ENCODE results near the gene DCTN3. TPM values are rescaled to one million over a fixed set of nuclear protein-coding genes. Genes with fewer than 3 reads are reported as not detected.
A peak's percentile ranks its signal among the peaks of the same experiment; 100 is the strongest.

DCTN3 gene
- total RNA-seq (79.8 and 82.7 TPM in 2 replicates), polyA plus RNA-seq (172 and 180 TPM in 2 replicates)

- H3K9me3 ChIP-seq (ENCODE audit: low read depth) = no peaks in the 10 kb centered on the region
- DNase-seq (ENCODE audit: low read depth in 1 of 2, low spot score in 1 of 2) = peak; percentile 97
- H3K4me1 ChIP-seq (ENCODE audit: low read depth) = peaks cover 3% of the 10 kb centered on the region
- peaks cover 12% of the 10 kb centered on the region for H3K36me3 ChIP-seq
- no peak within 1 kb of the TSS for H3K27ac ChIP-seq
- H3K27me3 ChIP-seq = peaks cover 22% of the 10 kb centered on the region
- TF ChIP-seq, protein P1, sequence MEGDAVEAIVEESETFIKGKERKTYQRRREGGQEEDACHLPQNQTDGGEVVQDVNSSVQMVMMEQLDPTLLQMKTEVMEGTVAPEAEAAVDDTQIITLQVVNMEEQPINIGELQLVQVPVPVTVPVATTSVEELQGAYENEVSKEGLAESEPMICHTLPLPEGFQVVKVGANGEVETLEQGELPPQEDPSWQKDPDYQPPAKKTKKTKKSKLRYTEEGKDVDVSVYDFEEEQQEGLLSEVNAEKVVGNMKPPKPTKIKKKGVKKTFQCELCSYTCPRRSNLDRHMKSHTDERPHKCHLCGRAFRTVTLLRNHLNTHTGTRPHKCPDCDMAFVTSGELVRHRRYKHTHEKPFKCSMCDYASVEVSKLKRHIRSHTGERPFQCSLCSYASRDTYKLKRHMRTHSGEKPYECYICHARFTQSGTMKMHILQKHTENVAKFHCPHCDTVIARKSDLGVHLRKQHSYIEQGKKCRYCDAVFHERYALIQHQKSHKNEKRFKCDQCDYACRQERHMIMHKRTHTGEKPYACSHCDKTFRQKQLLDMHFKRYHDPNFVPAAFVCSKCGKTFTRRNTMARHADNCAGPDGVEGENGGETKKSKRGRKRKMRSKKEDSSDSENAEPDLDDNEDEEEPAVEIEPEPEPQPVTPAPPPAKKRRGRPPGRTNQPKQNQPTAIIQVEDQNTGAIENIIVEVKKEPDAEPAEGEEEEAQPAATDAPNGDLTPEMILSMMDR (IDR thresholded peaks at IDR 0.05; ENCODE audit: low read depth, low read length) = no peak
- peak within 1 kb of the TSS; percentile 85 for H3K4me3 ChIP-seq
These were observed at the start of gene DCTN3 for GRCh38 chr9:34620061-34620994. DCTN3 (minus strand) TSS chr9:34620495; CDS start chr9:34620464, 31 bp downstream.

GRCh38 chr9:34665381-34666250 lies 45.3 kb upstream of the DCTN3 start:
- no peaks in the 10 kb centered on the region for H3K36me3 ChIP-seq
- peak overlapping the region; percentile 77 for H3K4me3 ChIP-seq
- H3K4me1 ChIP-seq (ENCODE audit: low read depth) = peaks cover 4% of the 10 kb centered on the region
- TF ChIP-seq, protein P1 (IDR thresholded peaks at IDR 0.05; ENCODE audit: low read depth, low read length) = no peak
- no peaks in the 10 kb centered on the region for H3K9me3 ChIP-seq (ENCODE audit: low read depth)
- peak; percentile 97 to 98 for DNase-seq (ENCODE audit: low read depth in 1 of 2, low spot score in 1 of 2)
- peak overlapping the region; percentile 91 for H3K27ac ChIP-seq
- no peaks in the 10 kb centered on the region for H3K27me3 ChIP-seq

GRCh38 chr9:34665067-34665380 lies 44.7 kb upstream of the DCTN3 start:
- Histone ChIP-seq H3K27ac (peak overlapping the region; percentile 78), H3K9me3 (ENCODE audit: low read depth) (no peaks in the 10 kb centered on the region)

GRCh38 chr9:34664281-34665066 lies 44.2 kb upstream of the DCTN3 start:
- no peaks in the 10 kb centered on the region for H3K36me3 ChIP-seq
- H3K27ac ChIP-seq = peak overlapping the region; percentile 78
- H3K9me3 ChIP-seq (ENCODE audit: low read depth) = no peaks in the 10 kb centered on the region
- H3K4me3 ChIP-seq = peak overlapping the region; percentile 77
- DNase-seq (ENCODE audit: low read depth in 1 of 2, low spot score in 1 of 2) = peak; percentile 84
- TF ChIP-seq, protein P1 (IDR thresholded peaks at IDR 0.05; ENCODE audit: low read depth, low read length) = peak; percentile 97
- H3K4me1 ChIP-seq (ENCODE audit: low read depth) = peaks cover 4% of the 10 kb centered on the region
- H3K27me3 ChIP-seq = no peaks in the 10 kb centered on the region

More at GRCh38 chr9:34665067-34665380, 44.7 kb upstream of the DCTN3 start:
- H3K27me3 ChIP-seq = no peaks in the 10 kb centered on the region
- H3K36me3 ChIP-seq = no peaks in the 10 kb centered on the region
- TF ChIP-seq, protein P1 (IDR thresholded peaks at IDR 0.05; ENCODE audit: low read depth, low read length) = no peak
- peaks cover 4% of the 10 kb centered on the region for H3K4me1 ChIP-seq (ENCODE audit: low read depth)
- DNase-seq (ENCODE audit: low read depth in 1 of 2, low spot score in 1 of 2) = no peak
- peak overlapping the region; percentile 77 for H3K4me3 ChIP-seq

- DNase-seq (ENCODE audit: low read depth in 1 of 2, low spot score in 1 of 2) = no peak
- H3K9me3 ChIP-seq (ENCODE audit: low read depth) = no peaks in the 10 kb centered on the region
- H3K27me3 ChIP-seq = no peaks in the 10 kb centered on the region
- H3K4me3 ChIP-seq = no peak overlapping the region
- peaks cover 4% of the 10 kb centered on the region for H3K4me1 ChIP-seq (ENCODE audit: low read depth)
- no peaks in the 10 kb centered on the region for H3K36me3 ChIP-seq
- TF ChIP-seq, protein P1 (IDR thresholded peaks at IDR 0.05; ENCODE audit: low read depth, low read length) = no peak
- H3K27ac ChIP-seq = no peak overlapping the region
These were observed 43.0 kb upstream of the DCTN3 start for GRCh38 chr9:34663303-34663605.
